IMR-90 (cell line): ENCODE data around the gene THOC6. TPM values are rescaled to one million over a fixed set of nuclear protein-coding genes. Genes with fewer than 3 reads are reported as not detected.
"Not testable (repeated sequence)": the region's sequence is repeated elsewhere in the genome, so short reads cannot be mapped to it uniquely, and the experiment has no call there.

Experiments
- ATAC-seq: fragments of 200-7000 bp; cut with Tn5 transposase; 2 replicates; pipeline ENCODE4 v1.9.1; 2020; ENCODE audit warnings: low read depth, mild to moderate bottlenecking, moderate library complexity
- BruUV-seq: library from RNA; stranded (reverse); fragments of 400-500 nt; replicated peaks from 2 replicates; lab custom pipeline; 2021; lab: Mats Ljungman, UMichigan
- CTCF ChIA-PET: fragments of 300-600 bp; formaldehyde crosslinking; extraction: SDS; loops from one replicate; lab custom pipeline; 2021; ENCODE audit warnings: antibody characterized with exemption; lab: Yijun Ruan, JAX
- POLR2A ChIA-PET: fragments of 300-600 bp; sonication (Branson Sonifier 250); formaldehyde crosslinking; loops from one replicate; lab custom pipeline; 2022; ENCODE audit warnings: antibody characterized with exemption; ENCODE audit not compliant: unreplicated experiment; lab: Charles Lee
- DNase-seq: peaks from one replicate; pipeline ENCODE4 v3.0.0; 2013
- H2AFZ ChIP-seq: replicated peaks from 2 replicates; pipeline ENCODE3; 2013; ENCODE audit warnings: low read length, mild to moderate bottlenecking; ENCODE audit not compliant: poor library complexity
- H2AK5ac ChIP-seq: 2 replicates; pipeline ENCODE4 v1.6.1; 2013; ENCODE audit warnings: low read depth, low read length, inconsistent platforms
- H2AK9ac ChIP-seq: replicated peaks from 2 replicates; pipeline ENCODE3; 2013; ENCODE audit warnings: mild to moderate bottlenecking, low read depth, low read length, moderate library complexity; ENCODE audit not compliant: poor library complexity
- H2BK120ac ChIP-seq: 2 replicates; pipeline ENCODE4 v1.6.1; 2013; ENCODE audit warnings: low read depth, low read length, inconsistent platforms
- H2BK15ac ChIP-seq: 3 replicates; pipeline ENCODE4 v1.6.1; 2013; ENCODE audit warnings: low read depth, low read length, inconsistent platforms
- H2BK20ac ChIP-seq: 2 replicates; pipeline ENCODE4 v1.6.1; 2013; ENCODE audit warnings: low read depth, mild to moderate bottlenecking, inconsistent platforms, low read length, moderate library complexity
- H2BK5ac ChIP-seq: 2 replicates; pipeline ENCODE4 v1.6.1; 2013; ENCODE audit warnings: mild to moderate bottlenecking, low read depth, low read length, inconsistent platforms; ENCODE audit not compliant: poor library complexity, severe bottlenecking
- H3K14ac ChIP-seq: replicated peaks from 2 replicates; pipeline ENCODE4 v1.6.1; 2013; ENCODE audit warnings: low read depth, low read length, inconsistent platforms
- H3K18ac ChIP-seq: 2 replicates; pipeline ENCODE4 v1.6.1; 2013; ENCODE audit warnings: low read depth, low read length, control low read depth
- H3K23ac ChIP-seq: 2 replicates; pipeline ENCODE4 v1.6.1; 2013; ENCODE audit warnings: low read depth, low read length, inconsistent platforms
- H3K27ac ChIP-seq: 2 replicates; pipeline ENCODE4 v1.5.1; 2013; ENCODE audit warnings: mild to moderate bottlenecking, control low read depth, low read length; ENCODE audit not compliant: insufficient read depth
- H3K27me3 ChIP-seq: 2 replicates; pipeline ENCODE4 v1.6.1; 2013; ENCODE audit warnings: low read length; ENCODE audit not compliant: control insufficient read depth, insufficient read depth
- H3K36me3 ChIP-seq: 2 replicates; pipeline ENCODE4 v1.6.1; 2013; ENCODE audit warnings: low read length, mixed read lengths; ENCODE audit not compliant: control insufficient read depth, insufficient read depth
- H3K4ac ChIP-seq: 2 replicates; pipeline ENCODE4 v1.6.1; 2013; ENCODE audit warnings: low read depth, low read length, inconsistent platforms
- H3K4me1 ChIP-seq: 2 replicates; pipeline ENCODE4 v1.6.1; 2013; ENCODE audit warnings: low read length, mixed read lengths; ENCODE audit not compliant: control insufficient read depth, insufficient read depth
- H3K4me2 ChIP-seq: 2 replicates; pipeline ENCODE4 v1.6.1; 2013; ENCODE audit warnings: low read depth, mild to moderate bottlenecking, control low read depth, low read length, moderate library complexity
- H3K4me3 ChIP-seq: 2 replicates; pipeline ENCODE4 v1.5.1; 2013; ENCODE audit warnings: low read depth, mild to moderate bottlenecking, control low read depth, low read length, moderate library complexity; ENCODE audit not compliant: insufficient read depth
- H3K56ac ChIP-seq: 2 replicates; pipeline ENCODE4 v1.6.1; 2013; ENCODE audit warnings: low read length, inconsistent platforms; ENCODE audit not compliant: insufficient read depth; ENCODE audit errors: extremely low read depth
- H3K79me1 ChIP-seq, 2 experiments: 2 replicates each; pipeline ENCODE4 v1.6.1; 2013; ENCODE audit warnings: low read length in 2 of 2, inconsistent platforms in 1 of 2, low read depth in 1 of 2
- H3K9ac ChIP-seq: 2 replicates; pipeline ENCODE4 v1.6.1; 2013; ENCODE audit warnings: low read depth, low read length, control low read depth
- H3K9me1 ChIP-seq: 2 replicates; pipeline ENCODE4 v1.6.1; 2013; ENCODE audit warnings: low read length, inconsistent platforms; ENCODE audit not compliant: insufficient read depth
- H3K9me3 ChIP-seq: 2 replicates; pipeline ENCODE4 v1.6.1; 2013; ENCODE audit warnings: low read length; ENCODE audit not compliant: control insufficient read depth, insufficient read depth
- H4K20me1 ChIP-seq: 2 replicates; pipeline ENCODE4 v1.6.1; 2013; ENCODE audit warnings: low read length, inconsistent platforms; ENCODE audit not compliant: insufficient read depth
- H4K5ac ChIP-seq: 2 replicates; pipeline ENCODE4 v1.6.1; 2013; ENCODE audit warnings: mild to moderate bottlenecking, low read depth, low read length, control low read depth
- H4K8ac ChIP-seq, 2 experiments: 2 replicates each; pipeline ENCODE4 v1.6.1; 2013; ENCODE audit warnings: low read depth in 2 of 2, low read length in 2 of 2, control low read depth in 1 of 2, inconsistent platforms in 1 of 2
- H4K91ac ChIP-seq: 2 replicates; pipeline ENCODE4 v1.6.1; 2013; ENCODE audit warnings: low read depth, low read length, inconsistent platforms; ENCODE audit not compliant: insufficient read depth
- WGBS, 2 experiments: methylation state at CpG; one replicate each; pipeline versions ENCODE4 v1.1.5 to v1.1.7; 2013; ENCODE audit warnings: missing lambda C conversion rate in 2 of 2; ENCODE audit not compliant: insufficient read length in 1 of 2; ENCODE audit errors: extremely low coverage in 2 of 2; 5-methylcytosine and 5-hydroxymethylcytosine counted together
- dilution Hi-C: fragments of 300-500 bp; cut with HindIII; formaldehyde crosslinking; loops from one replicate; pipeline ENCODE4 v1.14.3; 2018; ENCODE audit warnings: low sequenced_read_pairs; ENCODE audit not compliant: unreplicated experiment
- in situ Hi-C: fragments of 300-500 bp; cut with MboI; formaldehyde crosslinking; loops from 3 replicates; pipeline ENCODE4 v1.14.3; 2019; ENCODE audit warnings: low sequenced_read_pairs, inconsistent platforms, mixed read lengths
- intact Hi-C: fragments of 100-400 bp; cut with micrococcal nuclease; formaldehyde crosslinking; loops from 2 replicates; pipeline ENCODE4 v1.10.0; 2022
- polyA plus RNA-seq, 3 experiments: library from polyadenylated mRNA; depleted of rRNA; stranded (reverse); fragments of >200 nt; gene quantifications; 2 replicates each; pipeline ENCODE4 v1.2.3, GENCODE V29; 2012; ENCODE audit warnings: low replicate concordance in 1 of 3
- total RNA-seq: library from RNA; depleted of rRNA; stranded (reverse); fragments of >200 nt; gene quantifications from 2 replicates; pipeline ENCODE4 v1.2.3, GENCODE V29; 2012

The THOC6 gene
- total and polyA plus RNA-seq, 2 of the 4 experiments (the other 2 are of a cell fraction) = 16.8 to 23.1 TPM

DNA sequence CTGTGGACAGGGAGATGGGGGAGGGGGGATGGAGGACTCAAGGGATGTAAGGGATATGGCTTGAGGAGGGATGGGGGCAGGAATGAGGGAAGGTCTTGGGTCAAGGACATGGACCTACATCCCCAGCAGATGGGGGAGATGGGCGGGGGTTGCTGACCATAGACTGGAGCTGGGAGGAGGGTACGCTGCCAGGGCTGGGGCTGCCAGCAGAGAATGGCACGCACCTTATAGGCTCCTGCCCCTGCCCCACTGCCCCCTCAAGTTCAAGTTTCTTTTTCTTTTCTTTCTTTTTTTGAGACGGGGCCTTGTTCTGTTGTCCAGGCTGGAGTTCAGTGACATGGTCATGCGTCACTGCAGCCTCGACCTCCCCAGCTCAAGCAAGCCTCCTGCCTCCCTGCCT, 52.1 kb downstream of the THOC6 start:
- H2BK15ac ChIP-seq, ATAC-seq, dilution Hi-C loops, DNase-seq, H3K14ac ChIP-seq, CTCF ChIA-PET, H3K36me3 ChIP-seq, H3K23ac ChIP-seq, H3K18ac ChIP-seq, H4K91ac ChIP-seq, H3K4ac ChIP-seq, H3K4me3 ChIP-seq, H3K4me1 ChIP-seq, H3K9ac ChIP-seq, H2AFZ ChIP-seq, H2BK5ac ChIP-seq, H3K9me3 ChIP-seq, H3K4me2 ChIP-seq, H3K27ac ChIP-seq, H4K8ac ChIP-seq, H2AK9ac ChIP-seq, in situ Hi-C loops, H3K9me1 ChIP-seq, BruUV-seq, H3K79me1 ChIP-seq, H4K5ac ChIP-seq, H2BK120ac ChIP-seq, intact Hi-C loops, H3K56ac ChIP-seq, H4K20me1 ChIP-seq, H2AK5ac ChIP-seq, H2BK20ac ChIP-seq: not testable (repeated sequence)
- WGBS, 2 experiments = 83% methylated on average over 1 of the region's 6 CpGs; no CpG with 5 or more reads in 1 of the 2 experiments
- POLR2A ChIA-PET = interaction anchor here (0.6 kb wide), 1 partner anchor 87 kb away, joined by 3 read pairs; no protein-coding TSS in a partner anchor
- H3K27me3 ChIP-seq = peaks cover 56% of the 10 kb centered on the region
